Gastrocnemius medialis (tissue), 4 donors: ENCODE measurements around the gene C16orf96.

ENCODE experiments used
- POLR2A ChIP-seq, 2 donors: fragments of 450-650 bp; IDR thresholded peaks; one replicate each; pipeline ENCODE4 v1.6.1; 2017; ENCODE audit warnings: antibody characterized with exemption in 2 of 2, mild to moderate bottlenecking in 2 of 2, moderate library complexity in 2 of 2
- TF ChIP-seq, protein P1 (sequence below), 5 experiments: fragments of 450-650 bp in 3 of 5; fragments of 200-600 bp in 2 of 5; sonication (generic) in 2 of 5; IDR thresholded peaks in 4 of 5; conservative IDR thresholded peaks in 1 of 5; 1 replicate in 4 of 5; 2 replicates in 1 of 5; pipeline ENCODE4 v1.5.1; 2016 to 2019; ENCODE audit warnings: antibody characterized with exemption in 5 of 5, mild to moderate bottlenecking in 3 of 5, moderate library complexity in 3 of 5

DNA sequence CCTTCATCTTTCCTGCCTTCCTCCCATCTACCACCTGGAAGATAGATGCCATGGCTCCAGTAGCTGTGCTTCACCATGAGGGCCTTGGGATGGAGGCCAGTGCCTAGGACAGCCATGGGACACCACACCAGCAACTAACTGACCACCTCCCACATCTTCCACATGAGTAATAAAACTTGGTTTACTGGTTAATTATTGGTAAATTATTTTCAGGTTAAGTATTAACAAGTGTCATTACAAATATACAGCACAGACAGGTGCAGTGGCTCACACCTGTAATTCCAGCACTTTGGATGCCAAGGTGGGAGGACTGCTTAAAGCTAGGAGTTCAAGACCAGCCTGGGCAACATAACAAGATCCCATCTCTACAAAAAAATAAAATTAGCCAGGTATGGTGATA lies 31.6 kb upstream of the C16orf96 start:
- TF ChIP-seq, protein P1, sequence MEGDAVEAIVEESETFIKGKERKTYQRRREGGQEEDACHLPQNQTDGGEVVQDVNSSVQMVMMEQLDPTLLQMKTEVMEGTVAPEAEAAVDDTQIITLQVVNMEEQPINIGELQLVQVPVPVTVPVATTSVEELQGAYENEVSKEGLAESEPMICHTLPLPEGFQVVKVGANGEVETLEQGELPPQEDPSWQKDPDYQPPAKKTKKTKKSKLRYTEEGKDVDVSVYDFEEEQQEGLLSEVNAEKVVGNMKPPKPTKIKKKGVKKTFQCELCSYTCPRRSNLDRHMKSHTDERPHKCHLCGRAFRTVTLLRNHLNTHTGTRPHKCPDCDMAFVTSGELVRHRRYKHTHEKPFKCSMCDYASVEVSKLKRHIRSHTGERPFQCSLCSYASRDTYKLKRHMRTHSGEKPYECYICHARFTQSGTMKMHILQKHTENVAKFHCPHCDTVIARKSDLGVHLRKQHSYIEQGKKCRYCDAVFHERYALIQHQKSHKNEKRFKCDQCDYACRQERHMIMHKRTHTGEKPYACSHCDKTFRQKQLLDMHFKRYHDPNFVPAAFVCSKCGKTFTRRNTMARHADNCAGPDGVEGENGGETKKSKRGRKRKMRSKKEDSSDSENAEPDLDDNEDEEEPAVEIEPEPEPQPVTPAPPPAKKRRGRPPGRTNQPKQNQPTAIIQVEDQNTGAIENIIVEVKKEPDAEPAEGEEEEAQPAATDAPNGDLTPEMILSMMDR (IDR thresholded peaks at IDR 0.05 in 4 of 5, conservative IDR thresholded peaks at IDR 0.05 in 1 of 5) = no peak
- TF ChIP-seq POLR2A (IDR thresholded peaks at IDR 0.05) = no peak
